ENCODE data around the gene SPOCK1.
"Not testable (repeated sequence)": the region's sequence is repeated elsewhere in the genome, so short reads cannot be mapped to it uniquely, and the experiment has no call there.

Gene SPOCK1

GRCh38 chr5:137016783-137017324 lies 482.3 kb downstream of the SPOCK1 start:
- no peak for DNase-seq (ENCODE audit: low read depth)

DNA sequence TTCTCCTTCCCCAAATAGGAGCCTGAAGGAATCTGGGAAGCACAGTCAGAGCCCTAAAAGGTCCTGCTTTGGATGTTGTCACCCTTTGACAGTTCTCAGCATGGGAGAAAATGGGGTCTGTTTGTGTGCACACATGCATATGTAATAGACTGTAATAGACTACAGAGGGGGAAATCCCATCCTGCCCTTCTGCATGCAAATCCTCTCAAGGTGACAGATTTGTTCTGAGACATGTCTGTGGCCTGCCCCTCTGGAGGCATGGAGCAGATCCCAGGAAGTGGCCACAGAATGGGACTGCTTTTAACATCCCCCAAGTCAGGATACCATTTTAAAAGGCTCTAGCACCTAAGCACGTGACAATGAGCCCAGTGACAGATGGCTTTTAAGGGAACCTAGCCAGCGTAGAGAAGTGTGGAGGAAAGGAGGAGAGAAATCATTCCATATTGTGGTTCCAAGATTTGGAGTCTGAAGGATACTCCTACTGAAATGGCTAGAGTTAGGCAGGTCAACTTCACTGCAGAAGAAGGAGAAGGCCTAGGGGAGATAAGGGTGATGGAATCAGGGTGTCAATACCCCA lies 483.5 kb downstream of the SPOCK1 start:
- DNase-seq (ENCODE audit: low read depth) = no peak

DNA sequence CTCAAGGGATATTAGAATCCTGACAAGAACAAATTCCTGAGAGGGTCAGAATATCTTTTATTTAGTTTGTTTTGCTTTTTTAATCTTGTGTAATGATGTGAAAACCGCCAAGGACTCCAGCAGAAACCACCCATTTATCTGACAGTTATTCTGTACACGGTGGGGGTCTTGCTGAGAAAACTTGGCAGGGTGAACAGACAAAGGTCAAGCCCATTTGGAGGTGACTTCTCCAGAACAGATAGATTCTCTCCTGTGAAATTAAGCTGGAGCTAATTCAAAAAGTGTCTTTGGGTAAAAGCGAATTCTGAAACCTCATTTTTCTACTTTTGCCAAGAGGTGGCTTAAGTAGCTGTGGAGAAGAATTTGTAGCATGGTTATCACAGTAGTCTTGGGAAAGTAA lies 484.4 kb downstream of the SPOCK1 start:
- DNase-seq (ENCODE audit: low read depth) = no peak

DNA sequence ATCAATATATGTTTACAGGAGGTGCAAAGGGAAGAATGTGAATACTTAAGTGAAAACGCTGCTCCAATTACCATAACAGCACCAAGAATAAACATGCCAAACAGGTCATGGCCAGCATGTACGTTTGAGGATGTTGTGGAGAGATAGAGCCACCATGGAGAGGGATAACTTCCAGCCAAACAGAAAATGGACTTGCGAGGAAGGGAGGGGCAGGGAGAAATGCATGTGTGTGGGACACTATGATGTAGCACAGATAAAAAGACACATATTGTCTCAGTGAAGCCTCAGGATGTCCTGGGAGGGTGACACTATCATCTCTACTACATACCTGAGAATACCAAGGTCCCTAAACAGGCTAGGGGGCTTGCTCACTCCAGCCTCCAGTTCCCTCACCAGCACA lies 488.9 kb downstream of the SPOCK1 start:
- DNase-seq (ENCODE audit: low read depth) = no peak

DNA sequence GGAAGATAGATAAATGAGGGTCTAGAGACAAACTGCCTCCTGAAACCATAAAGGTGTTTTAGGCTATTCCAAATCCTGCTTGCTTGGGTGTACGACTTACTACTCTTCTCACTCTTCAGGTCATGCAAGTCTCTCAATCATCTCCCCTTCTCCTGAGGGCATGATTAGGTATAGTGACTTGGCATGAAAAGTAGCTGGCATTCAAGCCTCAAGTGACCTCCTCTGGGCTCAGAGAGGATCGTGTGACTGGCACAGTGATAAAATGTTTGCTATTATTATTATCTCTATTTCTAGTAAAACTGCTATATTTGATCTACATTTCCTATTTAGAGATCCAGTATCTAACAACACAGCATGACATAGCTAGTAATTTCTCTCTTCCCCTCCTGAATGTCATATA lies 494.8 kb downstream of the SPOCK1 start:
- no peak for DNase-seq (ENCODE audit: low read depth)

GRCh38 chr5:137001026-137001569 lies 498.0 kb downstream of the SPOCK1 start:
- no peak for DNase-seq (ENCODE audit: low read depth)

DNA sequence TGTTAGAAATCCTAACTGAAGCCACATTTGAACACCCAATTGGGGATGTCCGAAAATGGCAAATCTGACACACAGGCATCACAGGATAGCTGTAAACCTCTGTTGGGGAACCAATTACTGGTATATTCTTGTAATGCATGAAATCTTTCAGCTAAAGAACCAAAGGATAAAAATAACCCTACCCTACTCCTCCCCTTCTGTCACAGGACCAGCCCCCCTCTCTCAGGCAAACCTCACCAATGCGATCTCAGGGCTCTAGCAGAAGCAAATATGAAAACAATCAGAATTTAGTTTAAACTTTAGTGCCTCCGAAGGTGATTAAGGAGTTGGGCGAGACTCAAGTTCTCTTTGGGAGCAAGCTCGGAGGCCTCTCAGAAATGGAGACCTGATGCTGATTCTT lies 499.3 kb downstream of the SPOCK1 start:
- DNase-seq (ENCODE audit: low read depth) = no peak

DNA sequence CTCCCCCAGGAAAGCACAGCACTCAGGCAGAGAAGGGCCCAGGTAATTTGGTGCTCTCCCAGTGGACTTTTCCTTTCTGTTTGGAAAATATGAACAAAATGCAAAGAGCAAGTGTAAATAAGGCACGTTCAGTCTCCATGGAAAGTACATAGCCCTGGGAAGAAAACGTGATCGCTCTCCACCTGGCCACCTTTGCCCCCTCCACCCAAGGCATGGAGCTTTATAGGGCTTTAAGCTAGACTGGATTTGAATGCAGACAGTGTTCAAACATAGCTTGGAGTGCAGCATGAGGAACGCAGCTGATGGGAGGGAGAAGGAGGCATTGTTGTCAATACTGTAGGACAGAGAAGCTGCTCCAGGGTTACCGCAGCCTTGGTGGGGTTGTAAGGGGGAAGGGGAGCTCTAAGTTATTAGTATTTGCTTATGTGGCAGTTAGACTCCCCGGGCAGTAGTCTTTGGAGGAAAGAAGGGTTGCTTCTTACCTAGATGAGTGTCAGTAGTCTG lies 500.2 kb downstream of the SPOCK1 start:
- DNase-seq (ENCODE audit: low read depth) = no peak

DNA sequence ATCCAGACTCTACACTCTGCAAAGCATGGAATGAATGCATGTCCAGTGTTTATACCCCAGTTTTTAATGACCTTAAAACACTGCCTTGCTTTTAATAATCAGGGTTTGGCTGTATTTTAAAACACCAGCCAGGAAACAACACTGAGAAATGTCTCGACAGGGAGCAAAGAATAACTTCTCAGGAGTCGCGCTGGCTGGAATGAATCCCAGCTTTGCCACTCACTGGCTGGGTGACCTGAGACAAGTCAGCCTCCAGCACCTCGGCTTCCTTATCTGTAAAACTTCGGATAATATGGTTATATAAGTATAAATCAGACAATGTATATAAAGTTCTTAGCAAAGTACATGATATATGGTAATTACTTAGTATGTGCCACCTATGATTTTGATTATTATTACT lies 505.0 kb downstream of the SPOCK1 start:
- DNase-seq (ENCODE audit: low read depth) = no peak

DNA sequence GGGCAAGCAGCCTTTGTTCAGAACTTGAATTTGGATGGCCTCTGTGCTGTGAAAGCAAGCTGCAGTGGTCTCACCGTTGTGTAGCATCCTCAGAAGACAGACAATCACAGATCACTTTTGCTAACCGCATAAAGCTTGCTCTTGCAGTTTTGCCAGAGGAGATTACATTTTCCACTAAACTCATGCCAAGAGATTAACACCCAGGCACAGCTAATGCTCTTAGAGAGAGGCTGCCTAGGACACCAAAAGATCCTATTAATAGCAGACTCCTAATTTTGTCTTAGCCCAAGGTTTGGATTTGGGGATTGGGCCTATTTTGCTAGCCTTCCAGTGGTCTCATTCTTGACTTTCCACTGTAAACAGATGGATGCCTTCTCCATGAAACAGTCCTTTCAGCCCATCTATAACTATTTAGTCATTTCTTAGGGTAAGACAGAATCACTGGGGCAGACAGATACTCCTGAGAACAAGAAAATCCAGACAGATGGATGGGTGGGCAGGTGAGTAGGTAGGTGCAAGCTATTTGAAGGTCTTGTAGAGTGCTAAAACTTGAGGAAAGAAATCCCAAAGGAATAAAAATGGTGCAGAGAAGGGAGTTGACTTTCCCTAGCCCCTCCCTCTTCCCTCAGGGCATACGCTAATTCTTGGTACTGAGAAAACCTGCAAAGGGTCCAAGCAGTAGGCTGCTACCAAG lies 506.2 kb downstream of the SPOCK1 start:
- DNase-seq (ENCODE audit: low read depth) = no peak

- DNase-seq (ENCODE audit: low read depth) = no peak
Observed at GRCh38 chr5:136985785-136986475, 513.2 kb downstream of the SPOCK1 start.

DNA sequence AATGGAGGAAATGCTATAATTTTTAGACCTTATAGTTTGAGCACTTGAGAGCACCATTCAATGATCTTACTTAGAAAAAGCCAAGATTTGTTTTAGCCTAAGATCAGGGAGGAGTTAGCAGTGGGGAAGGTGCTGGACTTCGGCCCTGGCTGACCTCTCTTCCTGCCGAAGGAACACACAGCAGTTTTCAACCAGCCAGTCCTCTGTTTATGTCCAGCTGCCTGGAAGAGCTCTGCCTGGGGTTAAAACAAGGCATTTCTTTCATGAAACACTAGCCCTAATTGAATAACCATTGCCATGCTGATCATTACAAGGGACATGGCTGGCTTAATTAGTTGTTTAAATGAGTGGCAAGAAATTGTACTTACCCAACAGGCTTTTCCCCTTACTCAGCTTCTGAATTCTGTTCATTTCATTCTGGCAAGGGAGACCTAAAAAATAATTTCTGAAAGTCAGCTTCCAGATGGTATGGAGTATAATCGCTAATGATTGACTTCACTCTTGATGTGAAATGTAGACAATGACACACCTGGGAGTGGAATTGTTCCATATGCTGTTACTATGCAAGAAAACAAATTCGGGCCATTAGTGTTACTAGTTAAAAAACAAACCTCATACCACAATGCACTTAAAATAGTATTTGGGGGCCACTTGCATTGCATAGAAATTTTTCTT lies 514.2 kb downstream of the SPOCK1 start:
- no peak for DNase-seq (ENCODE audit: low read depth)

GRCh38 chr5:136981936-136982335 lies 517.2 kb downstream of the SPOCK1 start:
- no peak for DNase-seq (ENCODE audit: low read depth)

DNA sequence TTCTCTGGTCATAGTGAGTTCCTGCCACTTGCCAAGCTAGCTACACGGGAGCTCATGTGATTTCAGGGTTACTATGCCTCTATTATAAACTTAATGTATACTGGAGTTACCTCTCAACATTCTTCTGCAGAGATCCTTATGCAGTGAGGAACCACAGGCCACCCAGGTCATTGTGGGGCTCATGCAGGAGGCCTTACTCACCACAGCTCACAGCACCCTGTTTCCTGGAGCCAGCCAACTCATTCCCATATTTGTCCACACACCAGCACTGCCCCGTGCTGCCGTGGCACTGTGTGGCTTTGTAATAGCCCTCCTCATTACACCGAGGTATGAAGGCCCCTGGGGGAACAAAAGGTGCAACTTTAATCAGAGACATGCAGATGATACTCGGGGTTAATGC lies 520.0 kb downstream of the SPOCK1 start:
- DNase-seq (ENCODE audit: low read depth) = no peak

DNA sequence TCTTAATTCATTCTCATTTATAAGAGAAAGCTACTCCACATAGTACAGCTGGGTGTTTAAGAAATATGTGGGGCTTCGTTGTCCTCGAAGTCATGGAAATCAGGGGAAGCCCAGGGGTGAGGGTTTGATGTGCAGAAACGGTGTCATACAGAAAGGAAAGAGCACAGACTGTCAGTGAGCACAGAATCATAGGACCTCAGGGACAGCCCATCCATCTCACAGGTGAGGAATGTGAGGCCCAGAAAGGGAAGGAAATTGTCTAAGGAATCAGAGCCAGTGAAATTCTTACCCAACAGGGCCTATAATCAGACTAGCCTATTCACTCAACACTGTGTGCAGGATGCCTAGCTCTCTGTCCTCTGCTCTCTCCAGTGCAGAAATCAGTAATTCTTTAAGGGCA lies 535.6 kb downstream of the SPOCK1 start:
- DNase-seq (ENCODE audit: low read depth) = no peak

DNA sequence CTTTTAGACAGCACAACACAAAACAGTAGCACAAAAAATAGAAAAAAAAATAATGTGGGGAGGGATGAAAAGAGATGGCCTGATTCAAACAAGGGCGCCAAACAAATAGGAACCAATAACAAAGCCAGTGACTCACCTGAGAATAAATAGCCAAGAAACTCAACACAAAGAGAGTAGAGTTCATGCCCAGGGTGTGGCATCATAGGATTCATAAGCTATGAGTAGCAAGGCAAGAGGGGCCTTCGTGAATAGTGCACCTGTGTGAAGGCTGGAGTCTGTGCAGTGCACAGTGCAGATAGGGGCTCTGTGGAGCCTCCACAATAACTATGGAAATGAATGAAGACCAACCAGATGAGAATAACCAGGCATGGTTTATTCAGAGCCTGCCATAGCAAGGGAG lies 541.7 kb downstream of the SPOCK1 start:
- DNase-seq (ENCODE audit: low read depth) = no peak

DNA sequence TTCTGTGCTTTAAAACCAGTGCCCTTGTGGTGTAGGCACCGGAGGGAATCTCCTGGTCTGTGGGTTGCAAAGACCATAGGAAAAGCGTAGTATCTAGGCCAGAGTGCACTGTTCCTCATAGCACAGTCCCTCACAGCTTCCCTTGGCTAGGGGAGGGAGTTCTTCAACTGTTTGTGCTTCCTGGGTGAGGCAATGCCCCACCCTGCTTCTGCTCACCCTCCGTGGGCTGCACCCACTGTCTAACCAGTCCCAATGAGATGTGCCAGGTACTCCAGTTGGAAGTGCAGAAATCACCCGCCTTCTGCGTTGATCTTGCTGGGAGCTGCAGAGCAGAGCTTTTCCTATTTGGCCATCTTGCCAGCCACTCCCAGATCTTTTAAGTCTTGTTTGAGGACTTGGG lies 545.0 kb downstream of the SPOCK1 start:
- not testable (repeated sequence) for DNase-seq (ENCODE audit: low read depth)

DNA sequence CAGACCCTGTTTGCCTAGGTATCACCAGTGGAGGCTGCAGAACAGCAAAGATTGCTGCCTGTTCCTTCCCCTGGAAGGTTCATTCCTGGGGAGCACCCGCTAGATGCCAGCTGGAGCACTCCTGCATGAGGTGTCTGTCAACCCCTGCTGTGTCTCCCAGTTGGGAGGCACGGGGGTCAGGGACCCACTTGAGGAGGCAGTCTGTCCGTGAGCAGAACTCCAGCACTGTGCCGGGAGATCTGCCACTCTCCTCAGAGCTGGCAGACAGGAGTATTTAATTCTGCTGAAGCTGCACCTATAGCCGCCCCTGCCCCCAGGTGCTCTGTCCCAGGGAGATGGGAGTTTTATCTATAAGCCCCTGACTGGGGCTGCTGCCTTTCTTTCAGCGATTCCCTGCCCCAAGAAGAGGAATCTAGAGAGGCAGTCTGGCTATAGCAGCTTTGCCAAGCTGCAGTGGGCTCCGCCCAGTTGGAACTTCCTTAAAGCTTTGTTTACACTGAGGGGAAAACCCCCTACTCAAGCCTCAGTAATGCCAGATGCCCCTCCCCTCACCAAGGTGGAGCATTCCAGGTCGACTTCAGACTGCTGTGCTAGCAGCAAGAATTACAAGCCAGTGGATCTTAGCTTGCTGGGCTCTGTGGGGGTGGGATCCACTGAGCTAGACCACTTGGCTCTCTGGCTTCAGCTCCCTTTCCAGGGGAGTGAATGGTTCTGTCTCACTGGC lies 545.6 kb downstream of the SPOCK1 start:
- not testable (repeated sequence) for DNase-seq (ENCODE audit: low read depth)

DNA sequence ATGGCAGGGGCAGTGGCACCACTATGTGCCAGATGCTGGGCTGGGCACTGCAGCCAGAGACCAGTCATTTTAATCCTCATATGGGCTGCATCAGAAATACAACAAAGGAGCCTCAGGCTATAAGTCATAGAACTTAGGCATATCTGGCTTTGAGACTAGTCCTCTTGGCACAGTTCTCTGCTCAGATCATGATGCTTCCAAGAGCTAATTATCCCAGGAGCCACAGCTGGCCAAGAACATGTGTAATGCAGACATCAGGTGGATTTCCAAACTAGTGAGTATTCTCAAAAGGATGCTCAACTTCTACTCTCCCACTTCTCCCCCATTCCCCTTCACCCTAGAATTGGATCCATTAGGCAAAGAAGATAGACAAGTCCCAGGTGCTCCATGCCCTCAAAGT lies 571.6 kb downstream of the SPOCK1 start:
- DNase-seq (ENCODE audit: low read depth) = no peak

DNA sequence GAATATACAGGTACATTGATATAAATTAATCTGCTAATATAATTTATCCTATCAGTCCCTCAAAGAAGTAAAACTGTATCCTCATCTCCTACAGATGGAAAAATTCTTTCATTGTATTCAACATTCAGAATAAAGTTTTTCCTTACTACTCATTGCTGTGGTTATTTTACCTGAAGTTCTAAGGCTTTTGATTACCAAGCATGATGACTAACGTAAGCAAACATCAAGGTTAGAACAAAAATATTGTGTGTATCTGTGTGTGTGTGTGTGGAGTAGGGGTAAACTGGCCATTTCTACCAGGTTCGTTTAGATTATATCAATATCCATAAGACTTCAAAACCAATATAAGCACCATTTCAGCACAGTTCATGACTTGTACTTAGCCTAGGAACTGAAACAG lies 573.1 kb downstream of the SPOCK1 start:
- no peak for DNase-seq (ENCODE audit: low read depth)
